Activated CD8-positive, alpha-beta memory T cell treated with anti-CD3 and anti-CD28 coated beads, Interleukin-2, amount 10 ng/mL, durations not matched to agents 7 days and 5 days (primary cell): ENCODE measurements around the gene HIVEP1. TPM values are rescaled to one million over a fixed set of nuclear protein-coding genes. Genes with fewer than 3 reads are reported as not detected.
A peak's percentile ranks its signal among the peaks of the same experiment; 100 is the strongest.

Experiments
- ATAC-seq: fragments of 150-1000 bp; cut with Tn5 transposase; one replicate; pipeline ENCODE4 v1.10.0; 2021; ENCODE audit warnings: moderate library complexity
- CTCF ChIA-PET: fragments of 350-600 bp; sonication (Branson Sonifier 250); formaldehyde crosslinking; loops from one replicate; lab custom pipeline; 2021; ENCODE audit warnings: antibody characterized with exemption; lab: Charles Lee
- DNase-seq: peaks from one replicate; pipeline ENCODE4 v3.0.0-alpha.2; 2020
- H3K27ac Mint-ChIP-seq: one replicate; pipeline ENCODE4 v1.8.0; 2021; ENCODE audit warnings: mild to moderate bottlenecking, mixed read lengths
- H3K27me3 Mint-ChIP-seq: one replicate; pipeline ENCODE4 v1.8.0; 2021; ENCODE audit warnings: mixed read lengths
- H3K36me3 Mint-ChIP-seq: one replicate; pipeline ENCODE4 v1.8.0; 2021; ENCODE audit warnings: mild to moderate bottlenecking, mixed read lengths
- H3K4me1 Mint-ChIP-seq: one replicate; pipeline ENCODE4 v1.8.0; 2021; ENCODE audit warnings: mixed read lengths
- H3K4me3 Mint-ChIP-seq: one replicate; pipeline ENCODE4 v1.8.0; 2021; ENCODE audit warnings: mild to moderate bottlenecking, moderate library complexity, mixed read lengths
- H3K9me3 Mint-ChIP-seq: one replicate; pipeline ENCODE4 v1.8.0; 2022; ENCODE audit warnings: low read depth, mixed read lengths
- total RNA-seq, 2 experiments: library from RNA; stranded (reverse); gene quantifications; one replicate each; pipeline ENCODE4 v1.2.3, GENCODE V29; 2021

The HIVEP1 gene
- total RNA-seq, 2 experiments from 2014 or later: 31.1 to 42.0 TPM

- ATAC-seq (no peak), DNase-seq (no peak)
- H3K36me3 Mint-ChIP-seq: peaks cover 2% of the 10 kb centered on the region
- CTCF ChIA-PET: no interaction called here
- H3K27ac Mint-ChIP-seq: peak overlapping the region; percentile 61
- H3K9me3 Mint-ChIP-seq: no peaks in the 10 kb centered on the region
- H3K4me1 Mint-ChIP-seq: peaks cover 25% of the 10 kb centered on the region
- peaks cover 3% of the 10 kb centered on the region for H3K27me3 Mint-ChIP-seq
- no peak overlapping the region for H3K4me3 Mint-ChIP-seq
Observed at GRCh38 chr6:11976489-11976888, 35.6 kb upstream of the HIVEP1 start.

- Mint-ChIP-seq H3K4me3 (no peak overlapping the region), H3K9me3 (no peaks in the 10 kb centered on the region), H3K36me3 (peaks cover 2% of the 10 kb centered on the region), H3K27ac (no peak overlapping the region), H3K4me1 (peaks cover 25% of the 10 kb centered on the region), H3K27me3 (peaks cover 3% of the 10 kb centered on the region)
- CTCF ChIA-PET: no interaction called here
- ATAC-seq (no peak), DNase-seq (no peak)
Observed at GRCh38 chr6:11977193-11977592, 34.9 kb upstream of the HIVEP1 start.

GRCh38 chr6:11977738-11978137, 34.4 kb upstream of the HIVEP1 start:
- Mint-ChIP-seq H3K36me3 (peaks cover 2% of the 10 kb centered on the region), H3K4me3 (no peak overlapping the region), H3K9me3 (no peaks in the 10 kb centered on the region), H3K4me1 (peaks cover 25% of the 10 kb centered on the region), H3K27me3 (peaks cover 5% of the 10 kb centered on the region), H3K27ac (no peak overlapping the region)
- ATAC-seq (no peak), DNase-seq (no peak)
- CTCF ChIA-PET: no interaction called here

- Mint-ChIP-seq H3K9me3 (no peaks in the 10 kb centered on the region), H3K27me3 (peaks cover 5% of the 10 kb centered on the region), H3K36me3 (peaks cover 2% of the 10 kb centered on the region), H3K4me1 (peaks cover 25% of the 10 kb centered on the region), H3K4me3 (no peak overlapping the region), H3K27ac (peak overlapping the region; percentile 65)
- DNase-seq (no peak), ATAC-seq (peak; percentile 23)
- CTCF ChIA-PET: no interaction called here
Observed at GRCh38 chr6:11978169-11978987, 33.7 kb upstream of the HIVEP1 start.

- H3K27ac Mint-ChIP-seq: no peak overlapping the region
- H3K27me3 Mint-ChIP-seq: peaks cover 5% of the 10 kb centered on the region
- peaks cover 25% of the 10 kb centered on the region for H3K4me1 Mint-ChIP-seq
- ATAC-seq: no peak
- no peak overlapping the region for H3K4me3 Mint-ChIP-seq
- peaks cover under 1% of the 10 kb centered on the region for H3K36me3 Mint-ChIP-seq
- no peaks in the 10 kb centered on the region for H3K9me3 Mint-ChIP-seq
- no peak for DNase-seq
- CTCF ChIA-PET: no interaction called here
Observed at GRCh38 chr6:11979866-11980265, 32.2 kb upstream of the HIVEP1 start.

GRCh38 chr6:11983306-11983705, 28.8 kb upstream of the HIVEP1 start:
- H3K27ac Mint-ChIP-seq: no peak overlapping the region
- DNase-seq (no peak), ATAC-seq (no peak)
- H3K36me3 Mint-ChIP-seq: no peaks in the 10 kb centered on the region
- H3K9me3 Mint-ChIP-seq: no peaks in the 10 kb centered on the region
- H3K4me1 Mint-ChIP-seq: peaks cover 4% of the 10 kb centered on the region
- peaks cover 5% of the 10 kb centered on the region for H3K27me3 Mint-ChIP-seq
- H3K4me3 Mint-ChIP-seq: no peak overlapping the region
- CTCF ChIA-PET: interaction anchor here (1.0 to 1.5 kb wide), 2 partner anchors 9 kb away, joined by 3 read pairs; no protein-coding TSS in a partner anchor

- Mint-ChIP-seq H3K27ac (no peak overlapping the region), H3K4me1 (peaks cover 2% of the 10 kb centered on the region), H3K36me3 (no peaks in the 10 kb centered on the region), H3K9me3 (no peaks in the 10 kb centered on the region), H3K4me3 (no peak overlapping the region), H3K27me3 (peaks cover 5% of the 10 kb centered on the region)
- ATAC-seq (no peak), DNase-seq (no peak)
- CTCF ChIA-PET: no interaction called here
Observed at GRCh38 chr6:11987386-11987785, 24.7 kb upstream of the HIVEP1 start.

GRCh38 chr6:11989386-11989785, 22.7 kb upstream of the HIVEP1 start:
- ATAC-seq: no peak
- H3K9me3 Mint-ChIP-seq: no peaks in the 10 kb centered on the region
- H3K4me3 Mint-ChIP-seq: no peak overlapping the region
- no peak for DNase-seq
- no peaks in the 10 kb centered on the region for H3K36me3 Mint-ChIP-seq
- no peaks in the 10 kb centered on the region for H3K4me1 Mint-ChIP-seq
- peaks cover 3% of the 10 kb centered on the region for H3K27me3 Mint-ChIP-seq
- H3K27ac Mint-ChIP-seq: no peak overlapping the region
- CTCF ChIA-PET: no interaction called here

GRCh38 chr6:11992086-11992485, 20.0 kb upstream of the HIVEP1 start:
- peaks cover 3% of the 10 kb centered on the region for H3K27me3 Mint-ChIP-seq
- no peaks in the 10 kb centered on the region for H3K9me3 Mint-ChIP-seq
- ATAC-seq: no peak
- H3K4me3 Mint-ChIP-seq: no peak overlapping the region
- no peaks in the 10 kb centered on the region for H3K4me1 Mint-ChIP-seq
- no peaks in the 10 kb centered on the region for H3K36me3 Mint-ChIP-seq
- DNase-seq: no peak
- no peak overlapping the region for H3K27ac Mint-ChIP-seq
- CTCF ChIA-PET: interaction anchor here (0.8 kb wide), 1 partner anchor 9 kb away, joined by 3 read pairs; no protein-coding TSS in a partner anchor

GRCh38 chr6:11994875-11995461, 17.1 kb upstream of the HIVEP1 start:
- Mint-ChIP-seq H3K27ac (no peak overlapping the region), H3K4me3 (no peak overlapping the region)

GRCh38 chr6:11996751-11997150, 15.4 kb upstream of the HIVEP1 start:
- H3K27me3 Mint-ChIP-seq: peaks cover 11% of the 10 kb centered on the region
- no peak overlapping the region for H3K27ac Mint-ChIP-seq
- H3K9me3 Mint-ChIP-seq: no peaks in the 10 kb centered on the region
- ATAC-seq: no peak
- no peak overlapping the region for H3K4me3 Mint-ChIP-seq
- DNase-seq: no peak
- CTCF ChIA-PET: interaction anchor here (0.5 kb wide), 1 partner anchor 202 kb away, joined by 3 read pairs; no protein-coding TSS in a partner anchor
- no peaks in the 10 kb centered on the region for H3K36me3 Mint-ChIP-seq
- no peaks in the 10 kb centered on the region for H3K4me1 Mint-ChIP-seq

More at GRCh38 chr6:11994875-11995461, 17.1 kb upstream of the HIVEP1 start:
- DNase-seq (no peak), ATAC-seq (no peak)
- CTCF ChIA-PET: no interaction called here
- H3K9me3 Mint-ChIP-seq: no peaks in the 10 kb centered on the region
- H3K27me3 Mint-ChIP-seq: peaks cover 9% of the 10 kb centered on the region
- H3K4me1 Mint-ChIP-seq: no peaks in the 10 kb centered on the region
- H3K36me3 Mint-ChIP-seq: no peaks in the 10 kb centered on the region

- H3K27me3 Mint-ChIP-seq: peaks cover 8% of the 10 kb centered on the region
- no peak overlapping the region for H3K27ac Mint-ChIP-seq
- H3K4me1 Mint-ChIP-seq: no peaks in the 10 kb centered on the region
- ATAC-seq: no peak
- CTCF ChIA-PET: interaction anchor here (0.6 kb wide), 1 partner anchor 126 kb away, joined by 3 read pairs; no protein-coding TSS in a partner anchor
- no peaks in the 10 kb centered on the region for H3K36me3 Mint-ChIP-seq
- no peak for DNase-seq
- no peaks in the 10 kb centered on the region for H3K9me3 Mint-ChIP-seq
- H3K4me3 Mint-ChIP-seq: no peak overlapping the region
Observed at GRCh38 chr6:11999246-11999645, 12.9 kb upstream of the HIVEP1 start.

GRCh38 chr6:12000174-12000573, 11.9 kb upstream of the HIVEP1 start:
- no peaks in the 10 kb centered on the region for H3K36me3 Mint-ChIP-seq
- no peaks in the 10 kb centered on the region for H3K9me3 Mint-ChIP-seq
- CTCF ChIA-PET: no interaction called here
- H3K4me1 Mint-ChIP-seq: no peaks in the 10 kb centered on the region
- ATAC-seq (no peak), DNase-seq (no peak)
- H3K4me3 Mint-ChIP-seq: no peak overlapping the region
- H3K27ac Mint-ChIP-seq: no peak overlapping the region
- H3K27me3 Mint-ChIP-seq: peaks cover 8% of the 10 kb centered on the region
